ENCODE data around the gene BRD7. TPM values are rescaled to one million over a fixed set of nuclear protein-coding genes. Genes with fewer than 3 reads are reported as not detected.

Gene BRD7
- polyA plus RNA-seq (ENCODE audit: insufficient read length) = 61.6 TPM

DNA sequence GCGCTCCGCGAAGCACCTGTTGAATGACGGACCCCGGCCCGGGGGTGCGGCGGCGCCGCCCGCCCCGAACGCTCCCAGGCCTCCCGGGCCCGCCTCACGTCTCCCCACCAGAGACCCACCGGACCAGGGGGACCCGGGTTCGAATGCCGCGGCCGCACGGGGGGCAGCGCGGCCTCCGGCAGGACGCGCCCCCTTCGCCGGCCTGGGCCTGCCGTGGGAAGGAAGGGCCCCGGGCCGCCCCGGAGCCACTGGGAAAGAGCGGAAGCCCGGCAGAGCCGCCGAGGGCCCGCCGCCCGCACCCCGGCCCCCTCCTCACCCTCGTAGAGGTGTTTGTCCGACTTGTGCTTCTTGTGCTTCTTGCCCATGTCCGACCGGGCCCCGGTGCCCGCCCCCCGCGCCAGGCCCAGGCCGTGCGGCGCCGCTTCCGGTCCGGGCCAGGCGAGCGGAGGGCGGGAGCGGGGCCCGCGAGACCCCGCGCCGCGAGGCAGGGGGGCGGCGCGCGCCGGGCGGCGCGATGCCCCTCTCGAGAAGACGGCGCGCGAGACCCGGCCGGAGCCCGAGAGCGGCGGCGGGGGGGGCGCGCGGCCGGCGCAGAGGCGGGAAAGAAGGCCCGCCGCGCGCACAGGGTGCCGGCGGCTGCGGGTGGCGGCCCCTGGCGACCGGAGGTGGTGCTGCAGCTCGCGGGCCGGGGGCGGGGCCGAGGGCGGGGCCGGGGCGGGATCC is at the start of gene BRD7:
Gene BRD7, minus strand, starts transcription at position 579 of the 723 bp plus-strand sequence. Its CDS starts 214 bp downstream, at position 365.
- DNase-seq (ENCODE audit: low read depth) = no peak

GRCh38 chr16:50416388-50416787 is 47.6 kb upstream of the BRD7 start:
- no peak for DNase-seq (ENCODE audit: low read depth)

DNA sequence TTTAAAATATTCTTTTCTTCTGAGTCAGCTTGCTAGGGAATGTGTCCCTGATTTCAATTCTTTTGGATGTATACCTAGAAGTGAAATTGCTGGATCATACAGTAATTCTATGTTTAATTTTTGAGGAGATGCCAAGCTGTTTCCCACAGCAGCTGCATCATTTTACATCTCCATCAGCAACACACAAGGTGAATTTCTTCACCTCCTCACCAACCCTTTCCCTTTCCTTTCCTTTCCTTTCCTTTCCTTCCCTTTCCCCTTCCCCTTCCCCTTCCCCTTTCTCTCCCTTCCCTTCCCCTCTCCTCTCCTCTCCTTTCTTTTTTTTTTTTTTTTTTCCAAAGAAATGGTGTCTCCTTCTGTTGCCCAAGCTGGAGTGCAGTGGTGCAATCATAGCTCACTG is 45.4 kb upstream of the BRD7 start:
- no peak for DNase-seq (ENCODE audit: low read depth)

DNA sequence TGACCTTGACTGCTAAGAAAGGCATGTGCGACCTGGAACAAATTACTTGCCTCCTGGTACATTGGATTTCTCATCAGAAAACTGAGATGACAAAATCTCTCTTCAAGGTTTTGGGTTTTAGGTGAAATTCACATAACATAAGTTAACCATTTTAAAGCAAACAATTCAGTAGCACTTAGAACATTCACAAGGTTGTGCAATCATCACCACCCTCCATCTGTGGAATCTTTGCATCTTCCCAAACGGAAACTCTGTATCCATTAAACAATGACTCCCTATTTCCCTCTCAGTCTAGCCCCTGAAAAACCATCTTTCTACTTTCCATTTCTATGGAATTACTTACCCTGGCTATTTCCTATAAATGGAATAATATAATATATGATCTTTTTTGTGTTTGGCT is 42.2 kb upstream of the BRD7 start:
- no peak for DNase-seq (ENCODE audit: low read depth)

GRCh38 chr16:50408001-50408561 is 39.3 kb upstream of the BRD7 start:
- DNase-seq (ENCODE audit: low read depth) = no peak

DNA sequence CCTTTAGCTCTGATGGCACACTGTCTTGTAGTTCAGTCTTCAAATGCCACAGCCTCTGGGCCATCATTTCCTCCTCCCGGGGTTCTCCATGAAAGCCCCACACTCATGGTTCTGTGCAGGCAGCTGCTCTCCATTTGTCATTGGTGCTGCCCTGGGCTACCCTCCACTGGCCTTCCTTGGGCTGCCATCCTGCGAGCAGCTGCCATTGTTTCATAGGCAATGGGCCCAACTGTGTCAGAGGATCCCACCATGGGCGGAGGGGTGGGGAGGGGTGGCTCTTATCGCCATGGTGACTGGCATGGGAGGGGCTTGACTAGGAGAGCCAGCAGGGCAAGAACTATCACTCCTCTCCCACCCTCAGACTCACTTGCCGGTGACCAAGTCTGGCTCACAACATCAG is 38.6 kb upstream of the BRD7 start:
- DNase-seq (ENCODE audit: low read depth) = no peak

GRCh38 chr16:50403491-50403890 is 34.7 kb upstream of the BRD7 start:
- no peak for DNase-seq (ENCODE audit: low read depth)

DNA sequence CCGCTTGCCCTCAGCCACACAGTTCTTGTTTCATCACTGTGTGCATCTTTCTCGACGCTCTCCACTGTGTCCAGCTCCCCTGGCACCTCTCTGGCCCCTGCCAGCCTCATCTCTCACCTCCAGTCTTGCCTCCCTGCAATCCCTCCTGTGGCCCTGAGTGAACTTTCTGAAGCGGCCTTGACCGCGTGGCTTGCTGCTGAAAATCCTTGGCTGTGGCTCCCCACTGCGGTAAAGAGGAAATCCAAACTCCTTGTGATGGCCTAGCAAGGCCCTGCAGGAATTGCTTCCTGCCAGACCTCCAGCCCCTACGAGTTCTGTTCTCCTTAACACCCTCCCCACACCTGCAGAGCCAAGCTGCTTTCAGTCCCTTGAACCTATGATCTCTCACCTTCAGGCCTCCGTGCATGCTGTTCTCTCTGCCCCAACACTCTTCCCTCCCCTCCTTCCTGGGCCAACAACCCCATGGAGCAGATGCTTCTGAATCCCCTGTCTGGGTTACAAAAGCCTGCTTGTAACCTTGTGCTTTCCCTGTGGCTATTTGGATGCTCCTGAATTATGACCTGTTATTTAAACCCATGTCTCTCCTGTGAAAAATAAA is 33.6 kb upstream of the BRD7 start:
- DNase-seq (ENCODE audit: low read depth) = no peak

DNA sequence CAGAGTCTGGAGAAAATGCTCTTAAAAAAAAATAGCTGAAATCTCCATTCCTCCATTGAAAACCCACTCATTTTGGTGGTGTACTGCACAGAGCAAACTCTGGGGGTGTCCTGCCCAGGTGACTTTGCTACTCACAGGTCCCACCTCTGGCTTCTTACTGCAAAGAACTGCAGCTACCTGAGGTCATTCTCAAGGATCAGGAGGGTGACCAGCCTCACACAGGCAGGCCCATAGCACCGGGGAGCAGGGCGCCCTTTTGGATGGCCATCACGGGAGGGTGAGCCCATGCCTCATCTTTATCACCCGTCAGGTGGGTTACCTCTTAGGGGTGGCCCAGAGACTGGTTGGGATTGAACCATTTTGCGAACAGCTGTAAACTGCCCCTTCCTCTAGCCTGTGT is 32.6 kb upstream of the BRD7 start:
- no peak for DNase-seq (ENCODE audit: low read depth)

DNA sequence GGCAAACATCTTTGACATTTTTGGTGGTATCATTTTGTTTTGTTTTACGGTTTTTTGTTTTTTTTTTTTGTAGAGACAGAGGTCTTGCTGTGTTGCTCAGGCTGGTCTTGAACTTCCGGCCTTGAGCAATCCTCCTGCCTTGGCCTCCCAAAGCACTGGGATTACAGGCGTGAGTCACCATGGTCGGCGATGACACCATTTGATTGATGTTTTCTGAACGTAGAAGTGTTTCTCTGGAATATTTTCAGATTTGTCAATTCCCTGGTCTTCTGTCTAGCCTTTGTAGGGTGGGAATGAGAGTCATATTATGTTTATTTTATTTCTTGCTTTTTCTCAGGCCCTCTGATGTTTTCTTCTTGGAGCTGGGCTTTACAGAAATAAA is 32.2 kb upstream of the BRD7 start:
- DNase-seq (ENCODE audit: low read depth) = no peak

- no peak for DNase-seq (ENCODE audit: low read depth)
Observed at GRCh38 chr16:50400312-50400966, 31.7 kb upstream of the BRD7 start.

DNA sequence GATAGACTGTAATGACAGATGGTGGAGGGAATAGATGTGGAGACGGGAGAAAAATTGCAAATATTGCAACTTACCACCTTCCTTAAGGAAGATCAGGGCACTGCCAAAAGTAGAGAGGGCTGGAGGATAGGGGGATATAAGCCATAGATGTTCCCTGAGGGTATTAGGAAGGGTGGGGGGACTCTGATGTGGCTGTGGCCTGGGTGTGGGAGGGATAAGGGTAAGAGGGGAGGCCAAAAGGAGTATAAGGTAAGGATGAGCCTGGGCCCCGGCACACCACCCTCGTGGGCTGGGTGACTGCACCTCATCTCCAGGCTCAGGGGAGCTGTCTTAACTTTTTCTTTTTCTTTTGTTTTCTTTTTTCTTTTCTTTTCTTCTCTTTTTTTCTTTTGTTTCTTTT is 30.6 kb upstream of the BRD7 start:
- DNase-seq (ENCODE audit: low read depth) = no peak

DNA sequence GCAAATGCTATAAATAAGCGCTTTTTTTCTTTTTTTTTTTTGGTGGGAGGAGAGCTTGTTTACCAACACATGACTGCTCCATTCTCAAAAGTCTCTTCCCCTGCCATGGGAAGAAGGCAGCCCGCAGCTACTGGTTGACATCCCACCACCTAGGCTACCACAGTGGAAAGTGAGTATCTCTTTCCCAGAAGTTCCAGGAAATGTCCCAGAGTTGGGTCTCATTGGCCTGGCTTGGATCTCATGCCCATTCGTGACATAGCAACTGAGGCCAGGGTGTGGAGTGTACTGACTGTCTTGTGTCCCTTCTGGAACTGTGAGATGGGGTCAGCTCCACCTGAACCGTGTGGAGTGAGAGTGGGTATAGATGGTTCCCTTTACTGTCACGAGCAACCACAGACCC is 29.5 kb upstream of the BRD7 start:
- no peak for DNase-seq (ENCODE audit: low read depth)

GRCh38 chr16:50396761-50397535 is 28.2 kb upstream of the BRD7 start:
- no peak for DNase-seq (ENCODE audit: low read depth)

DNA sequence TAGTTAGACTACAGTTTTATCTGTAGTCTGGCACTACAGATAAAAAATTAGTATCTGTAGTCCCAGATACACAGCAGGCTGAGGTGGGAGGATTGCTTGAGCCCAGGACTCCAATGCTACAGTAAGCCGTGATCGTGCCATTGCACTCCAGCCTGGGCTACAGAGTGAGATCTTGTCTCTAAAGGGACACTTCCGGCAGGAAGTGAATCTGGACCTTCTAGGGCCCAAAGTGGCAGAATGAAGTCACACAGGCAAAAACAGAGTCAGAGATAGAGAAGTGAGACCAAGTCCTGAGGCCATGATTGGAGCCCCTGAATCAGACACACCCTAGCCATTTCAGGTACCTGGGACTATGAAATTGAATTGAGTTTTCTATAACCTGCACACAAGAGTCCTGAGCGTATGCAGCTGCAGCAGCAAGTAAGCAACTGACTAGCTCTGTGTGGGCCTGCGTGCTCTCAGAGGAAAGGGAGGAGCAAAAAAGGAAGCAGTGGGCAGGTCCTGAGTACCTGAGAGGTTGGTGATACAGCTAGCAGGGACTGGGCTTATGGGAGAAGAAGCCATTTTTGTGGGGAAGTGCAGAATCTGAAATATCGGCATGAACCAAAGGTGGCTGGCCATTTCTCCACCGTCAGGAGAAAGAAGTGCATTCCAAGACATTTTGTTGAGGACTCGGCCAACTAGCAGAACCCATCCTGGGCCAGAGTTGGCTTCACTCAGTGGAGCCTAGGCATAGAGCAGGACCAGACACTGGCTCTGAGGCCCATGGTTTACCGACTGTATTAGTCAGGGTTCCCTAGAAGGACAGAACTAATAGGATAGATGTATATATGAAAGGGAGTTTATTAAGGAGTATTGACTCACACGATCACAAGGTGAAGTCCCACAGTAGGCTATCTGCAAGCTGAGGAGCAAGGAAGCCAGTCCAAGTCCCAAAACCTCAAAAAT is 27.2 kb upstream of the BRD7 start:
- no peak for DNase-seq (ENCODE audit: low read depth)

DNA sequence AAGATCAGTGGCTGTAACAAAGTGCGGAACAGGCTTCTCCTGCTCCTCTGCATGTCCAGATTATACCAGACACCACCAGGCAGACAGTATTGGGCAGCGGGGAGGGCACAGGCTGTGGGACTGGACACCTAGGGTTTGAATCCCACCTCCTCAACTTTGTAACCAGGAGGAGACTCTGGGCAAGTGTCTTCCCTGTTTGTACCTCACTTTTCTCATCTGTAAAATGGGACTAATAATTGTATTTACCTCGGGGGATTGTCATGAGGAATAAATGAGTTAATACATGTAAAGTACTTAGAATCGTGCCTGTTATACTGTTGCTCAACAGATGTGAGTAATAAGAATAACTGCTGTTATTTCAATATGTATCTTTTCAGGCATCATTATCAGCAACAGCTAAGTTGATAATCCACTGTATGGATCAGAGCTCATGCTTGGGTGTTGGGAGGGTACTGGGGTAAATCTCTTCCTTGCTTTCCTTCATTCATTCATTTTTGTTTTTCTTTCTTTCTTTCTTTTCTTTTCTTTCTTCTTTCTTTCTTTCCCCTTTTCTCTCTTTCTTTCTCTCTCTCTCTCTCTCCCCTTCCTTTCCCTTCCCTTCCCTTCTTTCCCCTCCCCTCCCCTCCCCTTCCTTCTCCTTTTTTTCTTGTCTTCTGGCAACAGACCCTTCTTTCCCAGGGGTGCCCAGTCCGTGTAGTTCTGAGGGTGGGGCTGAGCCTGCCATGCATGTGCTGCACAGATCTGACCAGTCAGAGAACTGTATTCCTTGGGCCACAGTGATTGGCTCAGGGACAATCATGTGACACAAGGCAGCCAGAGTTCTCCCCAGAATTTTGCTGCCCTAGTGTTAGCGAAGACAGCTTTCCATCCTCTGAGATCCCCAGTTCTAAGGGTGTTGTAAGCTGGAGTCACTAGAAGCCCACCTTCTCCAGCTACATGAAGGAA is 25.3 kb upstream of the BRD7 start:
- DNase-seq (ENCODE audit: low read depth) = no peak

DNA sequence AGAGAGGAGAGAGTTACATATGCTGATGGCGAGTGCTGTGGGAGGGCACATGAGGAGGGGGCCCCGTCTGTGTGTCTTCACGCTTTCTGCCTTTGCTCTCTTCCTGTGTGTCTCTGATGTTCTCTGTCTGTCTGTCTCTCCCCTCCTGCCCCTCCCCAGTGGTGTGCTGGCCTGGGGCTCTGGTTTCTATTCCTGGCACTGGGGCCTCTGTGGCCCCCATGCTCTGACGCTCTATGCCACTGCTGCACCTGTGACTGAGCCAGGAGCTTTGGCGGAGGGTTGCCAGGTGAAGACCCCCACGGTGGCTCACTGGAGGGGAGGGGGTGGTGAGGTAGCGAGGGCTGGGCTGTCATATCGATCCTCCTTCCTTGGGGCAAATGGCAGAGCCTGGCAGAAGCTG is 24.6 kb upstream of the BRD7 start:
- DNase-seq (ENCODE audit: low read depth) = no peak

DNA sequence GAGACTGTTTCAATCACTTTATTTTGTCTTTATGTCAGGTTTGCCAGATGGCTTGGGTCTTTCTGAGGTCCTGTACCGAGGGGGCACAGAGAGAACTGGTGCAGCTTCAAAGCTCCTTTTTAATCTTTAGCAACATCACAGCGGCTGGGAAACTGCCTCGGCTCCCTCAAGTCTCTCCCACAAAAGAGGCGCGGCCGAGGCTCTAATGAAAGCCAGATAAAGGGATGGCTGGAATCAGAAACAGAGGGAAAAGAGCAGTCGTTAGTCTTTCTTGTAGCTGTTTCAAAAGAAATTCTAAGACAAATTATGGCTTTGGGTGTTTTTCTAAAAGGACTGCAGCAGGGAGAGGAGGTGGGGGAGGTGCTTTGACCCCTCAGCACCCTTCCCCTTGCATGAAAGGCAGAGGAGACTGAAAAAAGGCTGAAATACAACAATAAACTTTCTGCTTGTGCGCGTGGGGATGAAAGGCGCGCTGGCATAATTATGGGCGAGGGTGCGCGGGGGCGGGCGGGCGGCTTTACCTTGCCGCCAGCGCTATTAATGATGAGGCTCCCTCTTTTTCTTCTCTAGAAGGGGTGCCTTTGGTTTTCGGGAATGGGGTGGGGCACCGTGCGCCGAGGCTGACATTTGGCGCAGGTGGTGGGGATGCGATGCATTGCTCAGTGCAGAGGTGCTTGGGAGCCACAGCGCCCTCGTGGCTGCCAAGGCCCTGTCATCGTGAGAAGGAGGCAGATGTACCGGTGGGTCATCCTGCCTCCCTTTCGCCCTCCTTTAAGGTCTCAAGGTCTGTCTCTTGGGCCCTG is 22.3 kb upstream of the BRD7 start:
- DNase-seq (ENCODE audit: low read depth) = no peak

DNA sequence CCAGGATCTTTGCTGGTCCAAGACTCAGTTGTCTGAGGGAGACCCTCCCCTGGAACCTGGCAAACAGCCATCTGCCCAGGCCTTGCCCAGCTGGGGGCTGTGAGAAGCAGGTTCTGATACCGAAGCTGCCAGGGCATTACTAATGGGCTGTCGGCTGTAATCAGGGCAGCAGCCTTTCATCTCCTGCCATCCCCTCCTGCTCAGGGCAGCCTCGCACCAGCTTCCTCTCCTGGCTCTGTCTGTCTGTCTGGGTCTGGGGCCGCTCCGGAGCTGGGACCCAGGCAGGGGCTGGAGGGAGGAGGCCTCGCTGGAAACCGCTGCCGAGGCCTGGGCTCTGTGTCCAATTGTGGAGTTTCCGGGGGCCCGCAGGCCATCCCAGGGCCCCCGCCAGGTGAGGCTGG is 21.6 kb upstream of the BRD7 start:
- no peak for DNase-seq (ENCODE audit: low read depth)

Data from forelimb muscle (tissue), 1 donor.